ENCODE results near the gene DLGAP1.

The DLGAP1 gene

GRCh38 chr18:3654442-3655253 lies 800.5 kb downstream of the DLGAP1 start:
- Histone ChIP-seq H3K27me3 (ENCODE audit: low read length) (no peaks in the 10 kb centered on the region), H3K9me3 (ENCODE audit: insufficient read depth, low read length) (no peaks in the 10 kb centered on the region), H4K20me1 (ENCODE audit: low read depth, low read length) (no peaks in the 10 kb centered on the region), H3K79me2 (ENCODE audit: insufficient read depth, low read length) (no peaks in the 10 kb centered on the region), H3K4me3 (ENCODE audit: insufficient read depth, low read length, poor library complexity, severe bottlenecking) (no peak overlapping the region), H3K9me2 (replicated peaks; ENCODE audit: insufficient read depth, low read length) (no peaks in the 10 kb centered on the region), H3K9ac (ENCODE audit: low read length) (no peak overlapping the region), H3K4me2 (ENCODE audit: low read depth, low read length, poor library complexity, severe bottlenecking) (no peak overlapping the region), H3F3A (ENCODE audit: insufficient read depth) (no peaks in the 10 kb centered on the region), H3K36me3 (ENCODE audit: low read length) (no peaks in the 10 kb centered on the region), H3K27ac (ENCODE audit: low read depth, low read length) (no peak overlapping the region), H2AFZ (ENCODE audit: low read depth, low read length, severe bottlenecking) (no peak overlapping the region)
- no peak for TF ChIP-seq CTCF (IDR thresholded peaks at IDR 0.05; ENCODE audit: insufficient read depth, low read length, poor library complexity, severe bottlenecking)
- TF ChIP-seq EZH2phosphoT487 (conservative IDR thresholded peaks at IDR 0.05; ENCODE audit: low read length), result no peak

GRCh38 chr18:3653851-3654441 lies 801.2 kb downstream of the DLGAP1 start:
- Histone ChIP-seq H3F3A (ENCODE audit: insufficient read depth) (no peaks in the 10 kb centered on the region), H3K9ac (ENCODE audit: low read length) (no peak overlapping the region), H4K20me1 (ENCODE audit: low read depth, low read length) (no peaks in the 10 kb centered on the region), H3K9me2 (replicated peaks; ENCODE audit: insufficient read depth, low read length) (no peaks in the 10 kb centered on the region), H3K9me3 (ENCODE audit: insufficient read depth, low read length) (no peaks in the 10 kb centered on the region), H3K27me3 (ENCODE audit: low read length) (no peaks in the 10 kb centered on the region), H3K4me3 (ENCODE audit: insufficient read depth, low read length, poor library complexity, severe bottlenecking) (no peak overlapping the region), H3K27ac (ENCODE audit: low read depth, low read length) (no peak overlapping the region), H3K4me2 (ENCODE audit: low read depth, low read length, poor library complexity, severe bottlenecking) (no peak overlapping the region), H3K36me3 (ENCODE audit: low read length) (no peaks in the 10 kb centered on the region), H2AFZ (ENCODE audit: low read depth, low read length, severe bottlenecking) (no peak overlapping the region), H3K79me2 (ENCODE audit: insufficient read depth, low read length) (no peaks in the 10 kb centered on the region)
- TF ChIP-seq CTCF (IDR thresholded peaks at IDR 0.05; ENCODE audit: insufficient read depth, low read length, poor library complexity, severe bottlenecking), result no peak
- TF ChIP-seq EZH2phosphoT487 (conservative IDR thresholded peaks at IDR 0.05; ENCODE audit: low read length), result no peak

GRCh38 chr18:3653263-3653850 lies 801.8 kb downstream of the DLGAP1 start:
- no peak for TF ChIP-seq EZH2phosphoT487 (conservative IDR thresholded peaks at IDR 0.05; ENCODE audit: low read length)
- no peak for TF ChIP-seq CTCF (IDR thresholded peaks at IDR 0.05; ENCODE audit: insufficient read depth, low read length, poor library complexity, severe bottlenecking)

More at GRCh38 chr18:3653263-3653850, 801.8 kb downstream of the DLGAP1 start:
- H3K9ac ChIP-seq (ENCODE audit: low read length), result no peak overlapping the region
- H3K9me3 ChIP-seq (ENCODE audit: insufficient read depth, low read length), result no peaks in the 10 kb centered on the region
- H3K4me3 ChIP-seq (ENCODE audit: insufficient read depth, low read length, poor library complexity, severe bottlenecking), result no peak overlapping the region
- H3K36me3 ChIP-seq (ENCODE audit: low read length), result no peaks in the 10 kb centered on the region
- H3K27ac ChIP-seq (ENCODE audit: low read depth, low read length), result no peak overlapping the region
- H4K20me1 ChIP-seq (ENCODE audit: low read depth, low read length), result no peaks in the 10 kb centered on the region
- no peak overlapping the region for H2AFZ ChIP-seq (ENCODE audit: low read depth, low read length, severe bottlenecking)
- no peaks in the 10 kb centered on the region for H3K79me2 ChIP-seq (ENCODE audit: insufficient read depth, low read length)
- H3K27me3 ChIP-seq (ENCODE audit: low read length), result no peaks in the 10 kb centered on the region
- H3K9me2 ChIP-seq (replicated peaks; ENCODE audit: insufficient read depth, low read length), result no peaks in the 10 kb centered on the region
- no peak overlapping the region for H3K4me2 ChIP-seq (ENCODE audit: low read depth, low read length, poor library complexity, severe bottlenecking)
- H3F3A ChIP-seq (ENCODE audit: insufficient read depth), result no peaks in the 10 kb centered on the region
